Bronchial epithelial cell (primary cell): Measurements from ENCODE around the gene MYB. TPM values are rescaled to one million over a fixed set of nuclear protein-coding genes. Genes with fewer than 3 reads are reported as not detected.
"Not testable (repeated sequence)": the region's sequence is repeated elsewhere in the genome, so short reads cannot be mapped to it uniquely, and the experiment has no call there.

Source experiments
- DNase-seq: peaks from one replicate; pipeline ENCODE4 v3.0.0-alpha.2; 2010; ENCODE audit warnings: low read depth
- FAIRE-seq: peaks from 2 replicates; lab custom pipeline; 2011; peaks lifted over from hg19 to GRCh38; lab: Jason Lieb, UNC
- H3K27me3 ChIP-seq: 2 replicates; pipeline ENCODE4 v1.5.1; 2011; ENCODE audit warnings: low read length; ENCODE audit not compliant: control insufficient read depth, insufficient read depth
- H3K36me3 ChIP-seq: 2 replicates; pipeline ENCODE4 v1.5.1; 2011; ENCODE audit warnings: low read length; ENCODE audit not compliant: control insufficient read depth, insufficient read depth
- H3K4me3 ChIP-seq: 2 replicates; pipeline ENCODE4 v1.5.1; 2011; ENCODE audit warnings: mild to moderate bottlenecking, low read depth, low read length, control low read depth
- total RNA-seq: library from RNA; depleted of rRNA; stranded (reverse); fragments of >200 nt; gene quantifications from 2 replicates; pipeline ENCODE4 v1.2.1, GENCODE V29; 2014
- TF ChIP-seq, protein P1 (sequence below): IDR thresholded peaks from 2 replicates; pipeline ENCODE4 v1.5.1; 2011; ENCODE audit warnings: mild to moderate bottlenecking, moderate library complexity, low read length, control low read depth, inconsistent platforms; ENCODE audit not compliant: insufficient read depth, severe bottlenecking

Gene MYB
- total RNA-seq, 1 donor from 2014 or later, result under 0.01 TPM

DNA sequence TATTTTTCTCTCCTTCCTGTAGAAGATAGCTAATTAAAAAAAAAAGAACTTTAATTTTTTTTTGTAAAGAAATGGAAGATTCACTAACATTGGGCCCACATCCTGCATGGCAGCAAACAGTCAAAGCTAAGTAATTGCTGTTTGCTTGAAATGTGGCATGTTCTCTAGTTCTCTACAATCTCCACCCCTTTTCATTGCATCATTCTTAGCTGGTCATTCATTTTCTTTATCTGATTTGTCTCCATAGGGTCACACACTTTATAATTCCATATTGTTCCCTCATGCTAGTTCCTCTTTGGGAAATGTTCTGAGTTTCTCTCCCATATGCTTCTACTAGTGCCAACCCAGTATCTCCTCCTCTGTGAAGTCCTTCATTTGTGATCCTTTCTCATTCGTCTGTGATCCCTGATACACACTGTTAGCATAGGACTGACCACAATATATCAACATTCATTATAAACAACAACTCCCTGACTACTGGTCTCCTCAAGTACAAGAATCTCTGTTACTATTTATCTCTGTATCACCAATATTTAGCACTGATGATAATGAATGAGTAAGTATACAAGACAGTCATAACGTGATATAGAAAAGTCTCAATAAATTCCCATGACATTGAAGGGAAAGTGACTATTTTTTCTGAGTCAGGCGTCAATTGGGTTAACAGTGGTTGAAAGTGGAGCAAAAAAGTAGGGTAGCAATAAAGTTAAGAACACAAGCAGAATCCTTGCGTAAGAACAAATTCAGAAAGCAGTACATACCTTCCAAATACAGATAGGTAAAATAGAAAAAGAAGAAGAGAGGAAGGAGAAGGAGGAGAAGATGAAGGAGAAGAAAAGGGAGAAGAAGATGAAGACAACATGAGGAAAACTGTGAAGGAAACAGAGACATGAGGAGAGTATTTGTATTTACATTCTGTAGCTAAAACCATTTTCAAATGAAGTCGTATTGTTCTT, 33.2 kb upstream of the MYB start:
- TF ChIP-seq, protein P1, sequence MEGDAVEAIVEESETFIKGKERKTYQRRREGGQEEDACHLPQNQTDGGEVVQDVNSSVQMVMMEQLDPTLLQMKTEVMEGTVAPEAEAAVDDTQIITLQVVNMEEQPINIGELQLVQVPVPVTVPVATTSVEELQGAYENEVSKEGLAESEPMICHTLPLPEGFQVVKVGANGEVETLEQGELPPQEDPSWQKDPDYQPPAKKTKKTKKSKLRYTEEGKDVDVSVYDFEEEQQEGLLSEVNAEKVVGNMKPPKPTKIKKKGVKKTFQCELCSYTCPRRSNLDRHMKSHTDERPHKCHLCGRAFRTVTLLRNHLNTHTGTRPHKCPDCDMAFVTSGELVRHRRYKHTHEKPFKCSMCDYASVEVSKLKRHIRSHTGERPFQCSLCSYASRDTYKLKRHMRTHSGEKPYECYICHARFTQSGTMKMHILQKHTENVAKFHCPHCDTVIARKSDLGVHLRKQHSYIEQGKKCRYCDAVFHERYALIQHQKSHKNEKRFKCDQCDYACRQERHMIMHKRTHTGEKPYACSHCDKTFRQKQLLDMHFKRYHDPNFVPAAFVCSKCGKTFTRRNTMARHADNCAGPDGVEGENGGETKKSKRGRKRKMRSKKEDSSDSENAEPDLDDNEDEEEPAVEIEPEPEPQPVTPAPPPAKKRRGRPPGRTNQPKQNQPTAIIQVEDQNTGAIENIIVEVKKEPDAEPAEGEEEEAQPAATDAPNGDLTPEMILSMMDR, result no peak
- no peaks in the 10 kb centered on the region for H3K27me3 ChIP-seq

DNA sequence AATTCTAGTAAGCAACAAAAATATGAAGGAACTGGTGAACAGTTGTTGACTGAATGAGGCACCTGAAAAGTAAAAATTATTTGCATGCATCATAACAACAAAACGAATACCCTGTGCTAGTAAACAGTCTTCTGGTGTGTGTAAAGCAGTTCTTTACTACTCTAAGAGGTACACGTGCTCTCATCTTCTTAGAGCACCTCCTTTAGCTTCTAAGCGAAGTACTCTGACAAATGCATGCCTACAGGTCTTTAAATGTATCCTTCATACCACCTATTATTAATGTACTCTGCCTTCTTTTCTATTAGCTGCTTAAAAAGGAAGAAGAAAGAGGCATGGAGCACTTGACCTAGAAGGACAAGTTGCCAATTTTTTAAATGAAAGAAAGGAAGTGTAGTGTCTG, 32.2 kb upstream of the MYB start:
- H3K4me3 ChIP-seq, result no peak overlapping the region
- no peak for DNase-seq
- TF ChIP-seq, protein P1, result no peak
- FAIRE-seq, result no peak
- H3K27me3 ChIP-seq, result no peaks in the 10 kb centered on the region
- no peaks in the 10 kb centered on the region for H3K36me3 ChIP-seq

More for the DNA sequence above, 33.2 kb upstream of the MYB start:
- Histone ChIP-seq H3K4me3 (no peak overlapping the region), H3K36me3 (no peaks in the 10 kb centered on the region)
- DNase-seq, result no peak
- no peak for FAIRE-seq

DNA sequence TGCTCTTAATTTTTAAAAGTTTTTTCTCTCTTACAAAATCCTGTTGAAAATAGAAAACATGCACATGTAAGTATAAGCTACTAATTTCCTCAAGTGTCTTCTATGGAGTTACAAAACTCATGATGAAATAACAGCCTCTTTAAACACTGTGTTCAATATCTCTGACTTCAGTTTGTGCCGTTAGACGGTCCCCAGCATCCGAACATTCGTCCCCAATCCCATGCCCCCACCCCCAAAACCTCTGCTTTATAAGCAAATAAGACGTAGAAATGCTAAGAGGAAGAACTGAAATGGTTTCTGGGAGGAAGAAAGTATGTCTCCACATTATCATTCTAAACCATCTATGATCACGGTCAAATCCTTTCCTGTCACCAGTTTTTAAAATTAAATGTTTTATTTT, 31.7 kb upstream of the MYB start:
- Histone ChIP-seq H3K36me3 (no peaks in the 10 kb centered on the region), H3K4me3 (no peak overlapping the region), H3K27me3 (no peaks in the 10 kb centered on the region)
- no peak for DNase-seq
- no peak for FAIRE-seq
- TF ChIP-seq, protein P1, result no peak

DNA sequence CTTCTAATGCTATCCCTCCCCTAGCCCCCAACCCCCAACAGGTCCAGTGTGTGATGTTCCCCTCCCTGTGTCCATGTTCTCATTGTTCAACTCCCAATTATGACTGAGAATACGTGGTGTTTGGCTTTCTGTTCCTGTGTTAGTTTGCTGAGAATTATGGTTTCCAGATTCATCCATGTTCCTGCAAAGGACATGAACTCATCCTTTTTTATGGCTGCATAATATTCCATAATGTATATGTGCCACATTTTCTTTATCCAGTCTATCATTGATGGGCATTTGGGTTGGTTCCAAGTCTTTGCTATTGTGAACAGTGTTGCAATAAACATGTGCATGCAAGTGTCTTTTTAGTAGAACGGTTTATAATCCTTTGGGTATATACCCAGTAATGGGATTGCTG, 30.6 kb upstream of the MYB start:
- not testable (repeated sequence) for DNase-seq, H3K4me3 ChIP-seq, H3K36me3 ChIP-seq, FAIRE-seq, H3K27me3 ChIP-seq

DNA sequence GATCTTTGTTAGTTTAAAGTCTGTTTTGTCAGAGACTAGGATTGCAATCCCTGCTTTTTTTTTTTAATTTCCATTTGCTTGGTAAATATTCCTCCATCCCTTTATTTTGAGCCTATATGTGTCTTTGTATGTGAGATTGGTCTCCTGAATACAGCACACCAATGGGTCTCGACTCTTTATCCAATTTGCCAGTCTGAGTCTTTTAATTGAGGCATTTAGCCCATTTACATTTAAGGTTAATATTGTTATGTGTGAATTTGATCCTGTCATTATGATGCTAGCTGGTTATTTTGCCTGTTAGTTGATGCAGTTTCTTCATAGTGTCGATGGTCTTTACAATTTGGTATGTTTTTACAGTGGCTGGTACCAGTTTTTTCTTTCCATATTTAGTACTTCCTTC, 27.0 kb upstream of the MYB start:
- H3K4me3 ChIP-seq, DNase-seq, FAIRE-seq, H3K27me3 ChIP-seq, H3K36me3 ChIP-seq: not testable (repeated sequence)

DNA sequence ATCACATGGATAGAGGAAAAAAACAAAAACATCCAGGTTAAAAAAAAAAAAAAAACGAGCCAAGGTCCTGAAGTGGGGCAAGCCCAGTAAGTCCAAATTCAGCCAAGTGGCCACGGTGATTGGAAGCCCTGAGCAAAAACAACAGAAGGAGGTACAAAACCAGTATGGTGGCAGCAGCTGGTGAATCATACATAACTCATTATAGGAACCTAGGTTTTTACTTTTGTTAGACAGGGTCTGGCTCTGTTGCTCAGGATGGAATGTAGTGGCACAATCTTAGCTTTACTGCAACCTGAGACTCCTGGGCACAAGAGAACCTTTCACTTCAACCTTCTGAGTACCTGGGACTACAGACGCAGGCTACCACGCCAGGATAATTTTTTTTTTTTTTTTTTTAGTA, 22.7 kb upstream of the MYB start:
- TF ChIP-seq, protein P1, result no peak
- no peak for DNase-seq

DNA sequence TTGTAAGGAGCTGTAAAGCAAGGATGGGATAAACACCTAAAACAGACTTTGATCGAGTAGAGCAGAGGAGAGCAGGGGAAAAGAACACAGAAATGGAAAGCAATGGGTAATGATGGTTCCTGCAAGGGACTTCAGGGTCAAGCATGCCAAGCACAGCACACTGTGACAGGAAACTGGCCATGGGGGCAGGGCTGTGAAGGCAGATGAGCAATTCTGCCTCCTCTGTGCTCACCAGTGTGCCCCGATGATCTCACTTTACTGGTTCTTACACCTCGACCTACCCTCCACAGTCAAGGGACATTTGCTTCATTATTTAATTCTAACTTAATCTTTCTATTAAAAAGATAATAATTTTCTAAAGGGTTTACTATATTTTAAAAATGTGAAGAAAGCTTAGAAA, 21.6 kb upstream of the MYB start:
- DNase-seq, result peak; percentile 8
- no peaks in the 10 kb centered on the region for H3K36me3 ChIP-seq
- peaks cover 1% of the 10 kb centered on the region for H3K27me3 ChIP-seq
- H3K4me3 ChIP-seq, result no peak overlapping the region
- TF ChIP-seq, protein P1, result no peak
- FAIRE-seq, result no peak

More for the DNA sequence above, 22.7 kb upstream of the MYB start:
- H3K27me3 ChIP-seq, result peaks cover 1% of the 10 kb centered on the region
- H3K4me3 ChIP-seq, result no peak overlapping the region
- no peaks in the 10 kb centered on the region for H3K36me3 ChIP-seq
- FAIRE-seq, result no peak
